Spinal cord (tissue), 10 donors: ENCODE measurements around the gene BTBD19. TPM values are rescaled to one million over a fixed set of nuclear protein-coding genes. Genes with fewer than 3 reads are reported as not detected.
A peak's percentile ranks its signal among the peaks of the same experiment; 100 is the strongest.
"Not testable (repeated sequence)": the region's sequence is repeated elsewhere in the genome, so short reads cannot be mapped to it uniquely, and the experiment has no call there.

Experiments used
- DNase-seq, 6 donors: peaks; one replicate each; pipeline versions ENCODE4 v3.0.0 to v3.0.0-alpha.2; 2013 to 2015; ENCODE audit warnings: low spot score in 6 of 6, low read depth in 4 of 6
- H3K27ac ChIP-seq: one replicate; pipeline ENCODE4 v1.5.1; 2013; ENCODE audit warnings: low read depth, low read length, control low read depth
- H3K27me3 ChIP-seq: one replicate; pipeline ENCODE4 v1.6.1; 2013; ENCODE audit warnings: low read length; ENCODE audit not compliant: control insufficient read depth, insufficient read depth
- H3K36me3 ChIP-seq: one replicate; pipeline ENCODE4 v1.6.1; 2013; ENCODE audit warnings: low read length; ENCODE audit not compliant: control insufficient read depth, insufficient read depth
- H3K4me1 ChIP-seq: one replicate; pipeline ENCODE4 v1.6.1; 2013; ENCODE audit warnings: low read length; ENCODE audit not compliant: control insufficient read depth, insufficient read depth
- H3K4me3 ChIP-seq: one replicate; pipeline ENCODE4 v1.5.1; 2013; ENCODE audit warnings: low read depth, low read length, control low read depth
- H3K9me3 ChIP-seq: one replicate; pipeline ENCODE4 v1.6.1; 2013; ENCODE audit warnings: low read length; ENCODE audit not compliant: control insufficient read depth, insufficient read depth
- WGBS: methylation state at CpG from one replicate; pipeline ENCODE4 v1.1.5; 2013; ENCODE audit warnings: missing lambda C conversion rate; ENCODE audit not compliant: insufficient coverage; 5-methylcytosine and 5-hydroxymethylcytosine counted together
- polyA plus RNA-seq, 2 donors: library from polyadenylated mRNA; unstranded; fragments of 120-200 nt; gene quantifications; one replicate each; pipeline ENCODE4 v1.2.1, GENCODE V29; 2013; ENCODE audit not compliant: insufficient read length in 2 of 2
- total RNA-seq, 2 donors: library from RNA; depleted of rRNA in 1 of 2; stranded (reverse); fragments of 120-200 nt in 1 of 2; fragments of >200 nt in 1 of 2; gene quantifications; one replicate each; pipeline versions ENCODE4 v1.2.3 to v1.2.4, GENCODE V29; 2013 to 2014
- donor health status: healthy.

Gene BTBD19
- total and polyA plus RNA-seq, 4 donors, result 3.2 to 10.5 (median 6.1) TPM

DNA sequence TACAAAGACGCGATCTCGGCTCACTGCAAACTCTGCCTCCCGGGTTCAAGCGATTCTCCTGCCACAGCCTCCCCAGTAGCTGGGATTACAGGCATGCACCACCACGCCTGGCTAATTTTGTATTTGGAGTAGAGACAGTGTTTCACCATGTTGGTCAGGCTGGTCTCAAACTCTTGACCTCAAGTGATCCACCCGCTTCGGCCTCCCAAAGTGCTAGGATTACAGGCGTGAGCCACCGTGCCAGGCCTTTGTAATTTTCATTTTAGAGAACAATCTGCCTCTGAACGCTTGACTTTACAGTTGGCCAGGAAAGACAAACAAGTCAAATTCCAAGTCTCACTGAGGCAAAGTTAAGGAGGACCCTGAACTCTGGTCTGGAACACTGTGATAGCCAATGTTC, 30.0 kb downstream of the BTBD19 start:
- DNase-seq, H3K27ac ChIP-seq, H3K27me3 ChIP-seq, H3K4me3 ChIP-seq, H3K9me3 ChIP-seq: not testable (repeated sequence)
- Histone ChIP-seq H3K36me3 (peaks cover 45% of the 10 kb centered on the region), H3K4me1 (peaks cover 23% of the 10 kb centered on the region)
- WGBS, result 94% methylated on average over 9 of the region's 11 CpGs

DNA sequence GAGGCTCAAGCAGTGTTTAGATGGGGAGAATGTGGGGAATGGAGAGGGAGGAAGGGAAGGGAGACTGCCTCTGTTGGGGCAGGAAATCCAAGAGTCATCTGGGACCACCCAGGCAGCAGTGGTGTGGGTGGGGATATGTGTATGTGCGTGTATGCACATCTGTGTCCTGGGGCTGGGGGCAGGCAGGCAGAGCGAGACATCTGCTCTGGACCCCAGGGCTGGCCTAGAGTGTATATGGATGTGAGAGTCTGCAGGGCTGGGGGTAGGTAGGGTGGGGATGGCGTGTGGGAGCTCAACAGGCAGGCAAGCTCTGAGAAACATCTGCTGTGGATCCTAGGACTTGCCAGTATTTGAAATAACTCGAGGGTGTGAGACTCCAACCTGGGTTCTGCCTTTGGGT, 31.3 kb downstream of the BTBD19 start:
- no peaks in the 10 kb centered on the region for H3K27me3 ChIP-seq
- no peak overlapping the region for H3K27ac ChIP-seq
- WGBS, result 71% methylated on average over 4 of the region's 4 CpGs
- no peaks in the 10 kb centered on the region for H3K9me3 ChIP-seq
- no peak for DNase-seq
- no peak overlapping the region for H3K4me3 ChIP-seq
- peaks cover 28% of the 10 kb centered on the region for H3K4me1 ChIP-seq
- H3K36me3 ChIP-seq, result peaks cover 33% of the 10 kb centered on the region

DNA sequence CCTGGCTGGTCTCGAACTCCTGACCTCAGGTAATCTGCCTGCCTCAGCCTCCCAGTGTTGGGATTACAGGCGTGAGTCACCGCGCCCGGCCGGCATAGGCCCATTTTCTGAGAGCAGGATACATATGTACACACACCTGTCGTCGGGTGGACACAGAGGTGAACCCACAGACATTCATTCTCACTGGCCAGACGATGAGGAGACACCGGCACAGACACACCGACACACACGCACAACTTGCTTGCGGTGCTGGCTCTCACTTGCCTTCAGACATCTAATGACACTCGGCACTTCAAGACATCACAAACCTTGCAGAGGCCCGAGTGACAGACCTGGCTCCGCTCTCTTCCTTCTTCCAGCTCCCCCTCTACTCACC, 34.2 kb downstream of the BTBD19 start:
- no peaks in the 10 kb centered on the region for H3K27me3 ChIP-seq
- peak in 1 of 6 donors; percentile 75 for DNase-seq
- 30% methylated on average over 14 of the region's 16 CpGs for WGBS
- peaks cover 25% of the 10 kb centered on the region for H3K4me1 ChIP-seq
- peak overlapping the region; percentile 71 for H3K27ac ChIP-seq
- H3K36me3 ChIP-seq, result peaks cover 27% of the 10 kb centered on the region
- H3K9me3 ChIP-seq, result no peaks in the 10 kb centered on the region
- H3K4me3 ChIP-seq, result peak overlapping the region; percentile 70

DNA sequence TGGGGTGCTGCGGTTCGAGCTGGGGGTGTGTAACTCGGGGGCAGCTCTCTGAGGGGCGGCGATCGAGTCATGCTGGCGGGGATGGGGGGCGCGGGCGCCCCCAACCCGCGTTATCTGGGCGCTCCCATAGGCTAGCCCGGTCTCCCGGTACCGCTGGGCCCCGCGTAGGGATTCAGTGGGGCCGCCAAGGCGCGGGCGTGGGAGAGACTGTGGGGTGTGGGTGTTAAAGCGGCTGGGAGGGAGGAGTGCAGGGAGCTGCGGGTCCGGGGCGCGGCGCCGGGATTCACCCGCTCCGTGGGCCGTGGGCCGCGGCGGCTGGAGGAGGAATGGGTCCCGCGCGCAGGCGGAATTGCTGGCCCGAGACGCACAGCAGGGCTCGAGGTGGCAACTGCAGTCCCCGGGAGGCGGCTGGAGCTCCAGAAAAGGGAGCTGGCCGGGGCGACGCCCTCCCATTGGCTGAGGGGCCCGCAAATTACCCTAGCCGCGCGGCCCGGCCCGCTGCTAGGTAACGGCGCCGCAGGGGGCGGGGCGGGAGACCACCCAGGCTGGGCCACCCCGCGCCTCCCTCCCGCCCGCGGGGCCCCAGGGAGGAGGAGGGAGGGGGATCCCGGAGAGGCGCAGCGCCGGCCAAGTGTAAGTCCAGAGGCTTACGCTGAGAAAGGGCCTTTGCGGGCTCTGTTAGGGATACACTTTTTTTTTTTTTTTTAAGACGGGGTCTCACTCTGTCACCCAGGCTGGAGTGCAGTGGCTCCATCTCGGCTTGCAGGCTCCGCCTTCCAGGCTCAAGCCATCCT, 34.7 kb downstream of the BTBD19 start, which contains the start of gene PTCH2:
Gene PTCH2, minus strand, starts transcription at position 392 of the 794 bp plus-strand sequence. Its CDS starts 321 bp downstream, at position 71.
- peak within 1 kb of the TSS; percentile 71 for H3K27ac ChIP-seq

DNA sequence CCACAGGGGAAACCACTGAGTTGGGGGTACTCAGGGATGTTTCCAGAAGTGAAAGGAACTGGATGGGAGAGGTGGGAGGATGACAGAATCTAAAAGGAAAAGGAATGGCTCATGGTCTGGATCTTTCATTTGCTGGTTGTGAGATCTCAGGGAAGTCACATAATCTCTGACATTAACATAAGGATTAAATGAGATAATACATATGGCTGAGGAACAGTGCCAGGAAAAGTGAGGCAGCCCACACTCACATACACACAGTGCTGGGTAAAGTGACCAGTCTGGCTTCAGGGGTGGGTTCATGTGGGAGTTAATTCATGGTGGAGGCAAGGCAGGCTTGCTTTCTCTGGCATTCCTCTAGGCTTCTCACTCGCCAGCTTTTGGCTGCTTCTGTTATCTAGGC, 38.7 kb downstream of the BTBD19 start:
- WGBS, result 83% methylated on average over 1 of the region's 1 CpG
- DNase-seq, result no peak
- Histone ChIP-seq H3K9me3 (no peaks in the 10 kb centered on the region), H3K36me3 (peaks cover 5% of the 10 kb centered on the region), H3K27ac (no peak overlapping the region), H3K4me1 (peaks cover 42% of the 10 kb centered on the region), H3K4me3 (no peak overlapping the region), H3K27me3 (no peaks in the 10 kb centered on the region)

More for the DNA sequence above, 34.7 kb downstream of the BTBD19 start, which contains the start of gene PTCH2:
- WGBS, result under 1% methylated on average over 72 of the region's 72 CpGs
- peak; percentile 46 to 95 (median 77) for DNase-seq
- H3K36me3 ChIP-seq, result peaks cover 24% of the 10 kb centered on the region
- no peaks in the 10 kb centered on the region for H3K9me3 ChIP-seq
- peaks cover 30% of the 10 kb centered on the region for H3K4me1 ChIP-seq
- H3K27me3 ChIP-seq, result no peaks in the 10 kb centered on the region
- H3K4me3 ChIP-seq, result peak within 1 kb of the TSS; percentile 70

DNA sequence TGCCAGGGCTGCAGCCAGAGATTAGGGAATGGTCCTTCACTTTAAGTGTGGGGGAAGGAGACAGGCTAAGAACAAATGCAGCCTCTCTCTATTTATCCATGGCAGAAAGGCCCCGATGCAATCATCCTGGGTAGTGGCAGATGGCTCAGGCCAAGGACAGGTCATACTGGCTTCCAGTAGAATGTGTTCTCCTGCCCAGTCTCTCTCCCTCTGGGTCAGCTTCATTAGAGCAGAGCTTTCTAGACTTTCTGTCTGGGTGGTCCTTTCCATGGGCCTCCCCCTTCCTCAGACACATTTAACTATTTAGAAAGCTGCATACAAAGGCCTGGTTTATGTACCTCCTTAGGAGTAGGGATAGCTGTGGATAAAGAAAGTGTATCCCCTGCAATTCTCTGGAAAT, 39.5 kb downstream of the BTBD19 start:
- Histone ChIP-seq H3K36me3 (peaks cover 5% of the 10 kb centered on the region), H3K27me3 (no peaks in the 10 kb centered on the region), H3K9me3 (no peaks in the 10 kb centered on the region), H3K4me3 (no peak overlapping the region), H3K27ac (peak overlapping the region; percentile 36), H3K4me1 (peaks cover 33% of the 10 kb centered on the region)
- no peak for DNase-seq
- no CpG with 5 or more reads among the region's 1 CpG for WGBS

DNA sequence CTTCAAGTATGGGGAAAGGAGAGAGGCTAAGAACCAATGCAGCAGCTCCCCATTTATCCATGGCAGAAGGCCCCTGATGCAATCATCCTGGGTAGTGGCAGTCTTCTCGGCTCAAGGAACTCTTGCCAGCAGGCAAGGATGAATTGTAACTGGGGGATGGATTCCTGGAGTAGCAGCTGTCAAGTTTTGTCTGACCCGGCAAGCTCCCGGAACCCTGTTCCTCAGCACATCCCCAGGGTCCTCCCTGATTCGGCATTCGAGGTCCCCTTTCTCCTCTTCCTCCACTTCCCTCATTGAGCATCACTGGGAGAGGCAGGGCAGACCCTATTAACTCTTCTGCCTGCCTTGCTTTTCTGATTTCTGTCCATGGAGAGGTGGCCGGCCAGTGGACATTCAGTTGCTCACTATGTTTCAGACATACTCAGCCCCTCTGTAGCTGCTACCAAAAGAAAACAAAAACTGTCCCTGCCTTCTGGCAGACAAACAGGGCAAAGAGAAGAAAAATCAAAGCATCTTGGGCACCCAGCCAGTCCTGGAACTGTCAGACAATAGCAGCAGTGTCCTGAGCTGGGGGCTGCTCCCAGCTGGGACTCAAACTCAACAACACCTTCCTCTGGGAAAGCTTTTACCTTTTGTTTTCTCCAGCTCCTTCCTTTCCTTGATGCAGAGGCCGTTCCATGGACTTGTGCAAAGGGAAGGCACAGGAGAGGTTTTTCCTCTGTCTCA, 40.3 kb downstream of the BTBD19 start:
- peaks cover 10% of the 10 kb centered on the region for H3K36me3 ChIP-seq
- H3K27ac ChIP-seq, result peak overlapping the region; percentile 36
- 48% methylated on average over 5 of the region's 7 CpGs for WGBS
- peaks cover 28% of the 10 kb centered on the region for H3K4me1 ChIP-seq
- H3K9me3 ChIP-seq, result no peaks in the 10 kb centered on the region
- DNase-seq, result peak in 4 of 6 donors; percentile 36 to 80 (median 64)
- no peak overlapping the region for H3K4me3 ChIP-seq
- H3K27me3 ChIP-seq, result no peaks in the 10 kb centered on the region

DNA sequence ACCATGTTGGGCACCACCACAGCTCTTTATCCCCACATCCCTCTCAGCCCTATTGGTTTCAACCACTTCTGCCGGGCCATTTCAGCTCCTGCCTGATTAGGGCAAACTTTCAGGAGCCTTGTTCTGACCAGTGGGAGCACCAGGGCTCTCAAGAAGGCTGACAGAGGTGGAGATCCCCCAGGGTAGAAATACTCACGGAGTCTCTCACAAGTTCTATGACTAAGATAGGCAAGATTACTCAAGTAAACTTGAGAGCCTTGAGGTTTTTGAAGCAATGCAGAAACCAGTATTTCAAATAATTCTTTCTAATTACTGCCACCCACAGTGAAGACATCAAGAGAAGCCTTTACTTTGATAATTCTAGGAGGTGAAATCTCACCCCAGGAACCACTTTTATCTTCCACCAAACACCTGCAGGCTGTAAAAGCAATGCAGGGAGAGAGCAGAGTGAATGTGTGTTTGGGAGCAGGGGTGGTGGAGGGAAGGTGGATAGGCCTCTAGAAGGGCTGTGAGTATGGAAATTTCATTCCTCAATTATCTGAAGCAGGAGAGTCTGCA, 41.3 kb downstream of the BTBD19 start:
- 60% methylated on average over 1 of the region's 2 CpGs for WGBS
- Histone ChIP-seq H3K4me1 (peaks cover 27% of the 10 kb centered on the region), H3K27me3 (no peaks in the 10 kb centered on the region), H3K27ac (no peak overlapping the region), H3K9me3 (no peaks in the 10 kb centered on the region), H3K36me3 (peaks cover 10% of the 10 kb centered on the region), H3K4me3 (no peak overlapping the region)
- peak in 1 of 6 donors; percentile 26 for DNase-seq

DNA sequence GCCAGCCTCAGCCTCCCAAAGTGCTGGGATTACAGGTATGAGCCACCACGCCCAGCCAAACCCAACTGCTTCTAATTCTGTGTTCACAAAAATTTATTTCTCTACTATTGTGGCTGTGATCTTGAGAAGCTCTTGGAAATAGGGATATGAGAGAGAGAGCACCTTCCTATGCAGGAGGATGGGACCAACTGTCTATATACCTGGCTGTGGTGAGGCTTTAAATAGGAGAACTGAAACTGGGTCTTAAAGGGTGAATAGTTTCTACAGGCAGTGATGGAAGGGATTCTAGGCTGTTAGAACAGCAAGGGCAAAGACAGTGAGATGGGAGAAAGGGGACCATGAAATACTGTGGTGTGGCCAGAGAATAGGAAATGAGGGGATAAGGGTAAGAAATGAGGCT, 43.0 kb downstream of the BTBD19 start:
- Histone ChIP-seq H3K36me3 (peaks cover 15% of the 10 kb centered on the region), H3K9me3 (no peaks in the 10 kb centered on the region), H3K27ac (no peak overlapping the region), H3K4me1 (peaks cover 27% of the 10 kb centered on the region), H3K4me3 (no peak overlapping the region), H3K27me3 (no peaks in the 10 kb centered on the region)
- DNase-seq, result no peak
- WGBS, result no CpG with 5 or more reads among the region's 1 CpG
